ENCODE results near the gene PCDH15.

DNA sequence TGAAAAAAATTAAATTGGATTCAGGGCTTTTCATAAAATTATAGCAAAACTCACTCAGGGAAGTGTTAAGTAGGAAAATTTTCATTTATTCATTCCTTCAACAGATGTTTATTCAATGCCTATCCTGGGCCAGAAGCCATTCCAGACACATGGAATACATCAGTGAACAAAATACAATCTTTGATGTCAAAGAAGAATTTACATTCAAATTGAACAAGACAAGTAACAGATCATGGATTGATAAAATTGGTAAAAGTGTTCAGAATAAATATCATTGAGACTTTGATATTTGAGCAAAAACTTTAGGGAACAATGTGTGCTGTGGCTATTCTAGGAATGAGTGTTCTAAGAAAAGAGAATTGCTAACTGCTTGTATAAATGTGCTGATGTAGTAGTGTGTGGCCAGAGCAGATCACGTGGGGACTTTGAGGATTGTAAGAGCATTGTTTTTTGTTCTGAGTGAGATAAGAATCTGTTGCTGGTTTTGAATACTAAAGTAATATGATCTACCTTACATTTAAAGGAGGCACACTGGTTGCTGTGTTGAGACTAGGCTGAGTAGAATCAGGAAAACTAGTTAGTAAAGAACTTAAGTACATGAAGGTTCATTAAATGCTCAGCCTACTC is 957.2 kb downstream of the PCDH15 start:
- TF ChIP-seq ZNF274 (IDR thresholded peaks at IDR 0.05; ENCODE audit: low read depth, low read length), result no peak
- no peak for TF ChIP-seq SUZ12 (IDR thresholded peaks at IDR 0.05; ENCODE audit: extremely low read depth, insufficient read depth, insufficient read length)
- TF ChIP-seq YY1 (IDR thresholded peaks at IDR 0.05; ENCODE audit: insufficient read depth, insufficient read length), result no peak

All from NT2/D1 (cell line).